Heart left ventricle (tissue), 16 donors: ENCODE results near the gene TDRD1. TPM values are rescaled to one million over a fixed set of nuclear protein-coding genes. Genes with fewer than 3 reads are reported as not detected.
A peak's percentile ranks its signal among the peaks of the same experiment; 100 is the strongest.

Experiments used
- ATAC-seq, 4 donors: fragments of 200-7000 bp; cut with Tn5 transposase; one replicate each; pipeline ENCODE4 v1.9.1; 2020 to 2022; ENCODE audit warnings: moderate library complexity in 4 of 4, mild to moderate bottlenecking in 3 of 4, moderate number of reproducible peaks in 1 of 4
- DNase-seq, 5 donors: peaks; one replicate each; pipeline ENCODE4 v3.0.0-alpha.2; 2020
- H3K27ac ChIP-seq, 12 donors: fragments of 200-600 bp; sonication (generic) in 4 of 12; one replicate each; pipeline versions ENCODE4 v1.5.0 to v1.8.0; 2016 to 2022; ENCODE audit warnings: mild to moderate bottlenecking in 2 of 12
- H3K27me3 ChIP-seq, 9 donors: fragments of 200-600 bp; sonication (generic) in 2 of 9; one replicate each; pipeline versions ENCODE4 v1.5.1 to v1.8.0; 2016 to 2022; ENCODE audit warnings: mild to moderate bottlenecking in 3 of 9
- H3K36me3 ChIP-seq, 9 donors: fragments of 200-600 bp; sonication (generic) in 2 of 9; one replicate each; pipeline versions ENCODE4 v1.5.0 to v1.8.0; 2018 to 2022; ENCODE audit warnings: mild to moderate bottlenecking in 2 of 9
- H3K4me1 ChIP-seq, 12 donors: fragments of 200-600 bp; sonication (generic) in 4 of 12; one replicate each; pipeline versions ENCODE4 v1.5.0 to v1.8.0; 2016 to 2022; ENCODE audit warnings: mild to moderate bottlenecking in 3 of 12
- H3K4me3 ChIP-seq, 12 donors: fragments of 200-600 bp; sonication (generic) in 4 of 12; one replicate each; pipeline versions ENCODE4 v1.5.0 to v1.8.0; 2017 to 2022; ENCODE audit warnings: mild to moderate bottlenecking in 9 of 12, moderate library complexity in 4 of 12
- H3K9me3 ChIP-seq, 12 donors: fragments of 200-600 bp; sonication (generic) in 4 of 12; one replicate each; pipeline versions ENCODE4 v1.5.0 to v1.8.0; 2016 to 2022; ENCODE audit warnings: mild to moderate bottlenecking in 1 of 12
- POLR2A ChIP-seq, 2 donors: fragments of 450-650 bp; IDR thresholded peaks; one replicate each; pipeline ENCODE4 v1.6.1; 2017; ENCODE audit warnings: antibody characterized with exemption in 2 of 2, mild to moderate bottlenecking in 2 of 2, moderate library complexity in 2 of 2
- WGBS, 4 donors: extraction: QIAGEN DNeasy Blood & Tissue Kit in 2 of 4; methylation state at CpG; one replicate each; pipeline versions ENCODE4 v1.1.5 to v1.1.7; 2013 to 2018; 5-methylcytosine and 5-hydroxymethylcytosine counted together
- intact Hi-C, 10 donors: fragments of 100-400 bp; cut with DNase I; formaldehyde crosslinking; loops; one replicate each; pipeline versions ENCODE4 v1.11.1 to v1.14.2; 2022
- polyA plus RNA-seq, 2 donors: library from polyadenylated mRNA; stranded (reverse); fragments of 200-250 nt; gene quantifications; one replicate each; pipeline ENCODE4 v1.2.3, GENCODE V29; 2013
- total RNA-seq, 9 donors: library from RNA; depleted of rRNA in 2 of 9; stranded (reverse); fragments of >200 nt in 2 of 9; fragmentation: NEBNext Ultra II Directional in 3 of 9; extraction: Animal tissue kit (Norgen Biotek cat#: 25700) in 3 of 9; gene quantifications; one replicate each; pipeline versions ENCODE4 v1.1.0 to v1.2.4, GENCODE V29; 2016 to 2023
- TF ChIP-seq, protein P1 (sequence below), 12 donors: fragments of 200-600 bp; sonication (generic) in 4 of 12; IDR thresholded peaks; one replicate each; pipeline versions ENCODE4 v1.5.0 to v1.8.0; 2018 to 2022; ENCODE audit warnings: antibody characterized with exemption in 12 of 12, mild to moderate bottlenecking in 5 of 12
- donor health status: ischemic (EF 13 %, LVEDD 7.1; RV severe dilation, severe dysfunction).
- donor health status: healthy with polysubstance abuse.
- donor health status: DM: no; HTN: yes; CAD: no.
- donor health status: DM: no; HTN: no; CAD: no.
- donor health status: ischemic (EF 25% LVEDD 6.9; RV normal size, moderate dysfunction).
- donor health status: ischemic (EF 25% LVEDD 5.7; RV mildly dilated, moderate dysfunction).
- donor health status: healthy.
- donor health status: DM: yes; HTN: yes; CAD: no.
- donor health status: ischemic (EF 35%, LVEDD 5.7; RV mildly dilated, moderate dysfunction).
- donor health status: nonischemic (EF 11% LVEDD 7.7; RV severe dilation, severe dysfunction).
- donor health status: DM: yes; HTN: yes; CAD: no.
- donor health status: PGD.
- donor health status: ischemic (EF 29% LVEDD 5.4; RV normal size, mild dysfunction).
- donor health status: nonischemic (EF 23%, LVEDD 6.1; RV moderate dilation, normal function).

Gene TDRD1
- total and polyA plus RNA-seq, 11 donors, result 0.08 to 3.8 (median 1.8) TPM

DNA sequence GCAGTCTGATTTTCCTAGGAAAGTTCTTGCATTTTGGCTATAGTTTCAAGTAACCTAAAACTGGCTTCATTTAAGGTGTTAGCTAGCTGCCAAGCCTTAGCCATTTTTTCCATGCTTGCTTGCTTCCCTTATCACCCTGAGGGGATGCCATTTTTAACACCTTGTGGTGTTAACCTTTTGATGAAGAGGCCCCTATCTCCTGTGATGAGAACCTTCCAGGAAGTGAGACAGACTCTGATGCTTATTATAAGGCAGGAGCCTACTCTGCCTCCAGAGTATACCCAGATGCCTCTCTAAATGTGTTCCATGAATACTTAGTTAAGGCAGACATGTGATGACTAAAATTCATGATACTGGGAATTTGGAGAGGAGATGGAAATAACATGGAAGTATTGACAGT, 55.0 kb downstream of the TDRD1 start:
- Histone ChIP-seq H3K4me3 (no peak overlapping the region), H3K4me1 (peaks cover 0 to 12% (median 5%) of the 10 kb centered on the region in 12 donors), H3K36me3 (no peaks in the 10 kb centered on the region), H3K27me3 (peaks cover 1 to 47% (median 19%) of the 10 kb centered on the region in 9 donors), H3K27ac (no peak overlapping the region), H3K9me3 (no peaks in the 10 kb centered on the region)
- TF ChIP-seq, protein P1, sequence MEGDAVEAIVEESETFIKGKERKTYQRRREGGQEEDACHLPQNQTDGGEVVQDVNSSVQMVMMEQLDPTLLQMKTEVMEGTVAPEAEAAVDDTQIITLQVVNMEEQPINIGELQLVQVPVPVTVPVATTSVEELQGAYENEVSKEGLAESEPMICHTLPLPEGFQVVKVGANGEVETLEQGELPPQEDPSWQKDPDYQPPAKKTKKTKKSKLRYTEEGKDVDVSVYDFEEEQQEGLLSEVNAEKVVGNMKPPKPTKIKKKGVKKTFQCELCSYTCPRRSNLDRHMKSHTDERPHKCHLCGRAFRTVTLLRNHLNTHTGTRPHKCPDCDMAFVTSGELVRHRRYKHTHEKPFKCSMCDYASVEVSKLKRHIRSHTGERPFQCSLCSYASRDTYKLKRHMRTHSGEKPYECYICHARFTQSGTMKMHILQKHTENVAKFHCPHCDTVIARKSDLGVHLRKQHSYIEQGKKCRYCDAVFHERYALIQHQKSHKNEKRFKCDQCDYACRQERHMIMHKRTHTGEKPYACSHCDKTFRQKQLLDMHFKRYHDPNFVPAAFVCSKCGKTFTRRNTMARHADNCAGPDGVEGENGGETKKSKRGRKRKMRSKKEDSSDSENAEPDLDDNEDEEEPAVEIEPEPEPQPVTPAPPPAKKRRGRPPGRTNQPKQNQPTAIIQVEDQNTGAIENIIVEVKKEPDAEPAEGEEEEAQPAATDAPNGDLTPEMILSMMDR (IDR thresholded peaks at IDR 0.05), result no peak
- TF ChIP-seq POLR2A (IDR thresholded peaks at IDR 0.05), result no peak
- peak in 2 of 4 donors; percentile 84 to 95 for ATAC-seq
- intact Hi-C loops, result no loop called here
- no peak for DNase-seq

DNA sequence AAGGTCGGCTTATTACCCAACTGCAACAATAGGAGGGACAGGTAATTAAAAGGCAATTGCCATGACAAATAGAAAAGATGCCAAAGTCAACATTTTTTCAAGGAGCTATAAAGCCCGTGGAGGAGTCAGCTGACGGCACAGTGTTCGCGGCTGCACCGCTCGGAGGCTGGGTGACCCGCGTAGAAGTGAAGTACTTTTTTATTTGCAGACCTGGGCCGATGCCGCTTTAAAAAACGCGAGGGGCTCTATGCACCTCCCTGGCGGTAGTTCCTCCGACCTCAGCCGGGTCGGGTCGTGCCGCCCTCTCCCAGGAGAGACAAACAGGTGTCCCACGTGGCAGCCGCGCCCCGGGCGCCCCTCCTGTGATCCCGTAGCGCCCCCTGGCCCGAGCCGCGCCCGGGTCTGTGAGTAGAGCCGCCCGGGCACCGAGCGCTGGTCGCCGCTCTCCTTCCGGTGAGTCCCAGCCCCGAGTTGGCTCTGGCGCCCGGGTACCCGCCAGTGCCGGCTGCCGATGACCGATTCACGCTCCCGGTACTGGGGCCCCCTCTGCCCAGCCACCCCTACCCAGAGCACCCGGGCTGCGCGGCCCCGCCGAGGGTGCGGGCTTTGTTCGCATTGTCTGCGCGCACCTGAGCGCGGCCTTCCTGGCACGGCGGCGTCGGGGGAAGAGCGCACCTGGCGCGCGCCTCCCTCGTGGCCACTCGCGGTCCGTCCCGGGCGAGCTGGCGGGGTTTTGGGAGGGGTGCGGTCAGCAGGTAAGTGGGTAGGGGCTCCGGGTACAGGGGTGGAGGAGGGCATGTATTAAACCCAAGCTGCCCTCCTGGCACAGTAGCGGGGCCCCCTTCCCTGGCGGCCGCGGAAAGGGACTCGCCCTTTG, 60.2 kb downstream of the TDRD1 start, which contains the start of gene VWA2:
Gene VWA2 (plus strand): TSS at position 138 of the 877 bp plus-strand sequence. CDS start 9,460 bp downstream, outside the sequence.
- H3K4me1 ChIP-seq, result peaks cover 0 to 14% (median 9%) of the 10 kb centered on the region in 12 donors
- H3K9me3 ChIP-seq, result no peaks in the 10 kb centered on the region
- H3K27ac ChIP-seq, result no peak within 1 kb of the TSS
- WGBS, 4 donors, result 1 to 8% (median 4%) methylated on average over 39 to 79 of the region's 79 CpGs
- TF ChIP-seq, protein P1 (IDR thresholded peaks at IDR 0.05), result peak in 10 of 12 donors; percentile 12 to 47 (median 28)
- no peak for TF ChIP-seq POLR2A (IDR thresholded peaks at IDR 0.05)
- ATAC-seq (peak in 3 of 4 donors; percentile 65 to 74 (median 67)), DNase-seq (peak in 3 of 5 donors; percentile 40 to 72 (median 47))
- H3K36me3 ChIP-seq, result no peaks in the 10 kb centered on the region
- intact Hi-C loops, result no loop called here
- peaks cover 7 to 85% (median 40%) of the 10 kb centered on the region in 9 donors for H3K27me3 ChIP-seq
- H3K4me3 ChIP-seq, result peak within 1 kb of the TSS; percentile 3 to 55 (median 48)

DNA sequence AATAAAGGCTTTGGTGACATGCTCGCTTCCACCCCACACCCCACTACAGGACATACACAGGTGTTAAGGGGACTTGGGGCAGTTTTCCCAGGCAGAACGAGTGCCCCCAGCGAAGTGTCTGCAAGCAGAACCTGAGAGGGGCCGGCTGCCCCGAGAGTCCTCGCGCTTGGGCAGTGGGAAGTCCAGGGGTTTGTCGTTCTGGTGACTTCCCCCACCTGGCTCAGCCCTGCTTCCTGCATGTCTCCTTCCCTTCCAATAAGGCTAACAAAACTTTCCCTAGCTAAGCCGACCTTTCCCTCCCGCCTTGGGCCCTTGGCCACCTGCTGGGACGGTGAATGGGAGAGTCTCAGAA, 60.8 kb downstream of the TDRD1 start:
- H3K9me3 ChIP-seq, result no peaks in the 10 kb centered on the region
- TF ChIP-seq, protein P1 (IDR thresholded peaks at IDR 0.05), result no peak
- no peak for TF ChIP-seq POLR2A (IDR thresholded peaks at IDR 0.05)
- peaks cover 7 to 85% (median 43%) of the 10 kb centered on the region in 9 donors for H3K27me3 ChIP-seq
- peak overlapping the region in 3 of 12 donors; percentile 16 to 53 (median 50) for H3K4me3 ChIP-seq
- no peaks in the 10 kb centered on the region for H3K36me3 ChIP-seq
- intact Hi-C loops, result no loop called here
- DNase-seq (no peak), ATAC-seq (no peak)
- peaks cover 0 to 14% (median 9%) of the 10 kb centered on the region in 12 donors for H3K4me1 ChIP-seq
- 60 to 77% (median 69%) methylated on average over 4 to 11 of the region's 11 CpGs for WGBS, 4 donors
- H3K27ac ChIP-seq, result no peak overlapping the region

DNA sequence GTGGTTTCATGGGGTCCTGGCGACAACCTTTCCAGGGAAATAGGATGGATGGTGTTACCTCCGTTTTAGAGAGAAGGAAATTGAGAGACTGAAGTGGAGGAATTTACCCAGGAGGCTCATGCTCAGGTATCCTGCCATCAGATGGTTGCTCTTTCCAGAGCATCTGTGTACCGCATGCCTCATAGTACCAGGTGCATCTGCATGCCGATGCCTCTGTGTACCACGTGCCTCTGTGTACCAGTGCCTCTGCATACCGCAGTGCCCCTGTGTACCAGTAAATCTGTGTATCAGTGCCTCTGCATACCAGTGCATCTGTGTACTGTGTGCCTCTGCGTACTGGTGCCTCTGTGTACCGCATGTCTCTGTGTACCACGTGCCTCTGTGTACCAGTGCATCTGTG, 63.1 kb downstream of the TDRD1 start:
- Histone ChIP-seq H3K36me3 (no peaks in the 10 kb centered on the region), H3K4me3 (no peak overlapping the region), H3K4me1 (peaks cover 0 to 14% (median 9%) of the 10 kb centered on the region in 12 donors), H3K9me3 (no peaks in the 10 kb centered on the region), H3K27ac (no peak overlapping the region), H3K27me3 (peaks cover 7 to 67% (median 30%) of the 10 kb centered on the region in 9 donors)
- TF ChIP-seq POLR2A (IDR thresholded peaks at IDR 0.05), result no peak
- TF ChIP-seq, protein P1 (IDR thresholded peaks at IDR 0.05), result no peak
- intact Hi-C loops, result no loop called here
- peak in 1 of 4 donors; percentile 7 for ATAC-seq
- no peak for DNase-seq
- 89 to 92% (median 90%) methylated on average over 9 of the region's 9 CpGs for WGBS, 4 donors
